NCI-H2081 treated with DMSO at 0.1 percent for 48 hours (cell line): Measurements from ENCODE around the gene KCNAB1.

ENCODE experiments used
- DNase-seq: peaks from one replicate; lab custom pipeline; 2025; lab: John Stamatoyannopoulos, UW

Gene KCNAB1

GRCh38 chr3:156140001-156140595 lies 19.7 kb downstream of the KCNAB1 start:
- no peak for DNase-seq

GRCh38 chr3:156142702-156143101 lies 22.3 kb downstream of the KCNAB1 start:
- DNase-seq, result no peak

- no peak for DNase-seq
Observed at GRCh38 chr3:156143136-156143535, 22.8 kb downstream of the KCNAB1 start.

GRCh38 chr3:156144060-156144459 lies 23.7 kb downstream of the KCNAB1 start:
- no peak for DNase-seq

- DNase-seq, result no peak
Observed at GRCh38 chr3:156145866-156146265, 25.5 kb downstream of the KCNAB1 start.

- no peak for DNase-seq
Observed at GRCh38 chr3:156148345-156148945, 28.1 kb downstream of the KCNAB1 start.

GRCh38 chr3:156148946-156149381 lies 28.6 kb downstream of the KCNAB1 start:
- DNase-seq, result no peak

GRCh38 chr3:156149876-156150275 lies 29.5 kb downstream of the KCNAB1 start:
- DNase-seq, result no peak

- peak; percentile 18 for DNase-seq
Observed at GRCh38 chr3:156150434-156151066, 30.2 kb downstream of the KCNAB1 start.

GRCh38 chr3:156151824-156152428 lies 31.5 kb downstream of the KCNAB1 start:
- peak; percentile 43 for DNase-seq

- DNase-seq, result no peak
Observed at GRCh38 chr3:156158656-156159295, 38.4 kb downstream of the KCNAB1 start.

GRCh38 chr3:156160647-156161046 lies 40.3 kb downstream of the KCNAB1 start:
- DNase-seq, result no peak

GRCh38 chr3:156161172-156161571 lies 40.8 kb downstream of the KCNAB1 start:
- DNase-seq, result peak; percentile 29

- DNase-seq, result no peak
Observed at GRCh38 chr3:156163848-156164247, 43.5 kb downstream of the KCNAB1 start.

GRCh38 chr3:156166808-156167207 lies 46.4 kb downstream of the KCNAB1 start:
- DNase-seq, result no peak

- DNase-seq, result no peak
Observed at GRCh38 chr3:156170571-156170970, 50.2 kb downstream of the KCNAB1 start.

GRCh38 chr3:156171281-156172267 lies 51.2 kb downstream of the KCNAB1 start:
- DNase-seq, result no peak

- DNase-seq, result no peak
Observed at GRCh38 chr3:156172536-156172935, 52.2 kb downstream of the KCNAB1 start.

- no peak for DNase-seq
Observed at GRCh38 chr3:156174229-156174847, 54.0 kb downstream of the KCNAB1 start.

GRCh38 chr3:156175570-156175969 lies 55.2 kb downstream of the KCNAB1 start:
- no peak for DNase-seq

GRCh38 chr3:156176048-156176447 lies 55.7 kb downstream of the KCNAB1 start:
- no peak for DNase-seq
